HUDEP-2 (cell line): ENCODE measurements around the gene LRRFIP2.
"Not testable (repeated sequence)": the region's sequence is repeated elsewhere in the genome, so short reads cannot be mapped to it uniquely, and the experiment has no call there.

Source experiments
- DNase-seq, 76 experiments: peaks; one replicate each; lab custom pipeline; 2025; ENCODE audit not compliant: unreplicated experiment in 76 of 76; lab: John Stamatoyannopoulos, UW

The LRRFIP2 gene, protein sequence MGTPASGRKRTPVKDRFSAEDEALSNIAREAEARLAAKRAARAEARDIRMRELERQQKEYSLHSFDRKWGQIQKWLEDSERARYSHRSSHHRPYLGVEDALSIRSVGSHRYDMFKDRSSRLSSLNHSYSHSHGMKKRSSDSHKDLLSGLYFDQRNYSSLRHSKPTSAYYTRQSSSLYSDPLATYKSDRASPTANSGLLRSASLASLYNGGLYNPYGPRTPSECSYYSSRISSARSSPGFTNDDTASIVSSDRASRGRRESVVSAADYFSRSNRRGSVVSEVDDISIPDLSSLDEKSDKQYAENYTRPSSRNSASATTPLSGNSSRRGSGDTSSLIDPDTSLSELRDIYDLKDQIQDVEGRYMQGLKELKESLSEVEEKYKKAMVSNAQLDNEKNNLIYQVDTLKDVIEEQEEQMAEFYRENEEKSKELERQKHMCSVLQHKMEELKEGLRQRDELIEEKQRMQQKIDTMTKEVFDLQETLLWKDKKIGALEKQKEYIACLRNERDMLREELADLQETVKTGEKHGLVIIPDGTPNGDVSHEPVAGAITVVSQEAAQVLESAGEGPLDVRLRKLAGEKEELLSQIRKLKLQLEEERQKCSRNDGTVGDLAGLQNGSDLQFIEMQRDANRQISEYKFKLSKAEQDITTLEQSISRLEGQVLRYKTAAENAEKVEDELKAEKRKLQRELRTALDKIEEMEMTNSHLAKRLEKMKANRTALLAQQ

GRCh38 chr3:37174532-37175126 lies at the start of gene LRRFIP2:
TSS of gene LRRFIP2 (minus strand) at chr3:37174582. CDS start at chr3:37148983, 25,599 bp downstream.
- DNase-seq: peak in 5 of 76 experiments; percentile 11 to 30 (median 12)

GRCh38 chr3:37223576-37223975 lies 49.2 kb upstream of the LRRFIP2 start:
- no peak for DNase-seq

DNA sequence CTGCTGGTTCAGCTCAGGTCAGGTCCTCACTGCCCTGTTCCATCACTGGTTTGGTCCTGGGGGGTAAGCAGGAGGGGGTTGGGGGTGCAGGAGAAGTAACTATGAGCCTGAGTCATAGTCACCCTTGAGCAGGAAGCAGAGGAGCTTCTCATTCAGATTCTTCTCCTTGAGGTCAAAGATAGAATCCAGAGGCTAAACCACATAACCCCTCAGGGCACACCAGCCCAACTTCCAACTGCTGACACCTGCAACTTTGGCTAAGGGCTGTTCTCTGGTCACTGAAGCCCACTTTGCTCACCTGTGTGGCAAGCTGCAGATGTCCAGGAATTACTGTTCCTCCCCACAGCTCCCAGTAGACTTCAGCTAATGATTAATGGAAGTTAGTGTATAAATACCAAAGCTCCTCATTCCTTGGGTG lies 48.8 kb upstream of the LRRFIP2 start:
- DNase-seq: no peak

- DNase-seq: not testable (repeated sequence)
Measured at GRCh38 chr3:37222542-37222941, 48.2 kb upstream of the LRRFIP2 start.

DNA sequence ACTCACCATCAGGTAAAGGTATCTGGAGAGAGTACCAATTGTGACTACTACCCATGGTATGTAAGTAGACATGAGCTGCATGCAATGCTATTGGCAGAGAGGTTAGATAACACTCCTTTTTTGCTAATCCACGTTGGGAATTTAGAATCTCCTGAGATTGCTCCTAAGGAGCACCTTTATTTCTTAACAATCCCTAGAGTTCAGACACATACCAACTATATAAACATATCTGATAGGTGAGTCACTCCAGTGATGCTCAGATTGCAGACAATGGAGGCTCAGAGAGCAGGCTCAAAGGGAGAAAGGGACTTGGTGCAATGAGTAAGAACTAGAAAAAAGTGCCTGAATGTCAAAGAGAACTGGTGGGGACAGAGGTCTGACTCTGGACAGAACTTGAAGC lies 47.0 kb upstream of the LRRFIP2 start:
- DNase-seq: no peak

DNA sequence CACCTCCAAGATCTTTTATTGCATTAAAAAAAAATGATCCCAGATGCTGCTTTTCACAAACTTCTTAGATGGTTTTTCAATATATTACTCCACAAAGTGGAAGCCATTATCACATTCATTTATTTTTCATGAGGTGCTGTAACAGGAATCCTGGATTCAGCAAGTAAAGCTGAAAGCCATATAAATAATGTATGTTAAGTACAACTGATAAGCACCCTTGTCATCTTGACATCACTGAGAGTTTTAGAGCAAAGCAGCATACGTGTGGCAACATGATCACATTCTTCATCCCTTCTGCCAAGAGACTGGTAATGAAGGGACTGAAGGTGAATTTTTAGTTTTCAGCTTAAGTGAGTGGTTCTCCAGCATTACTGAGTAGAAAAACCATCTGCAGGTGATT lies 44.9 kb upstream of the LRRFIP2 start:
- DNase-seq: no peak

- DNase-seq: no peak
Measured at GRCh38 chr3:37218206-37218605, 43.8 kb upstream of the LRRFIP2 start.

- no peak for DNase-seq
Measured at GRCh38 chr3:37217098-37217849, 42.9 kb upstream of the LRRFIP2 start.

GRCh38 chr3:37216597-37217097 lies 42.3 kb upstream of the LRRFIP2 start:
- DNase-seq: no peak

DNA sequence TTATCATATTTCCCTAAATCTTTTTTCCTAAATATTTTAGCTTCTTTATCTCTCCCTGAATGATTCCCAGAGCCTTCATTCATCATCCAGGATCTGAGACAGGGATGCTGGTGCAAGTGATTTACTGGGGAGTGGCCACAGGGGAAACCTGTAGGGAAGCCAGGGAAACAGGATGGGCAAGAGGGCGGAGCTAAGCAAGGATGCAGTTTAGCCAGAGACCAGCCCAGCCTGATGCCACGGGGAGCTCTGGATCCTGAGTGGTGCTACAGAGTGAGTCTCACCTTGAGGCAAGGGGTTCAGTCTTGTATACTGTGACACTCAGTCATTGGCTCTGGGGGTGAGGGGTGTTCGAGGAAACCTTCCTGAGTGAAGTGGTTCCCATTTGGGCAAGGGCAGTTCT lies 39.7 kb upstream of the LRRFIP2 start:
- no peak for DNase-seq

DNA sequence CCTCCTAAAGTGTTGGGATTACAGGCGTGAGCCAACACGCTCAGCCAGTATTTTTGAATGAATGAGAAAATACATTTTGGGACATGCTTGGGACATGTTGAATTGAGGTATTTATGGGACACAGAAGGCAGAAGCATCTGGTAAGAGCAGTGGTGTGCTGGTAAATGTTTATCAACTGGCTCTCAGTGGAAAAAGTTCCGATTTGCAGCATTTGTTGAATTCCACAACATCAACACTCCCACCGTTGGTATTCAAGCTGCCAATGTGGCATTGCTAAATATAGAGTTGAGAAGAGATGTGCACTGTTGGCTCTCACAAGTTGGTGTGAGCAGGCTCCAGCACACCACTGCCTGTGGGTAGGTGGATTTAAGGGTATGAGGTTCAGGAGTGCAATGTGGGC lies 35.8 kb upstream of the LRRFIP2 start:
- no peak for DNase-seq

DNA sequence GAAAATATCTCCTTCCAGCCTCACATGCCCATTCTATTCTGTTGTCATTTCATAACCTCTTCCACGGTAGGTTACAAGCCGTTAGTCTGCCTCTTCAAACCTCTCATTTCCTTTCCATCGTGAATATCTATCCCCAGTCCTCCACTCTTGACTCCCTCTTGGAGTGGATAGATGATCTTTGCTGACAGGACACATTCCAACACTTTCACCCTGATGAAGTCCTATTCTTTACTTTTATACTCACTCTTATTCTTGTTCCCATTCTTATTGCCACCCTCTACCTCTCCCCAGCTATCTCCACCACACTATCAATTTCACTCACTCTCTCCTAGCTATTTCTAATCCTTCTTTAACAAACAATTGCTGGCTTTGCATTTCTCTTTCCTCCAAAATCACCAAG lies 34.2 kb upstream of the LRRFIP2 start:
- DNase-seq: not testable (repeated sequence)

DNA sequence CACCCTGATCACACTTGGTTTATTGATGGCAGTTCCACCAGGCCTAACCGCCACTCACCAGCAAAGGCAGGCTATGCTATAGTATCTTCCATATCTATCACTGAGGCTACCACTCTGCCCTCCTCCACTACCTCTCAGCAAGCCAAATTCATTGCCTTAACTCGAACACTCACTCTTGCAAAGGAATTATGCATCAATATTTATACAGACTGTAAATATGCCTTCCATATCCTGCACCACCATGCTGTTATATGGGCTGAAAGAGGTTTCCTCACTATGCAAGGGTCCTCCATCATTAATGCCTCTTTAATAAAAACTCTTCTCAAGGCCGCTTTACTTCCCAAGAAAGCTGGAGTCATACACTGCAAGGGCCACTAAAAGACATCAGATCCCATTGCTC lies 33.6 kb upstream of the LRRFIP2 start:
- DNase-seq: not testable (repeated sequence)

- not testable (repeated sequence) for DNase-seq
Measured at GRCh38 chr3:37206041-37206440, 31.7 kb upstream of the LRRFIP2 start.

GRCh38 chr3:37204314-37204713 lies 29.9 kb upstream of the LRRFIP2 start:
- no peak for DNase-seq

- no peak for DNase-seq
Measured at GRCh38 chr3:37202035-37202434, 27.7 kb upstream of the LRRFIP2 start.

DNA sequence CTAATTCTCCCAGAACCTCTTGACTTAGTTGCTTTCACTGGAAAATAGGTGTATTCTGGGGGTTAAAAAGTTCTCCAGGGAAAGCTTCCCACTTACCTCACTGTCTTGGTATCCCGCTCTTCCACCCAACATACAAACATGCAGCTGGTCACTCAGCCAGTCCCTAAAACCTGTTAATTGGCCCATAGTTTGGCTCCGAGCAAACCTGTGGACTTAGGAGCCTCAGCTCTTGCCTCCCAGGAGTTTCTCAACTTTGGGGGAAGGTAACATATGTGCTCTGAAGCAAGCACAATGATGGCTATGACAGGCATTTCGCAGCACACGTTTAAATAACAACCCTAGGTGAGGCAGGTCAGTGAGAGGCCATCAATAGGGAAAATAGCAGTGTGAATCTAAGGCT lies 25.8 kb upstream of the LRRFIP2 start:
- DNase-seq: no peak

GRCh38 chr3:37198996-37199395 lies 24.6 kb upstream of the LRRFIP2 start:
- no peak for DNase-seq

GRCh38 chr3:37198547-37198946 lies 24.2 kb upstream of the LRRFIP2 start:
- DNase-seq: no peak

GRCh38 chr3:37197810-37198371 lies 23.5 kb upstream of the LRRFIP2 start:
- DNase-seq: no peak
